Measurements from ENCODE around the gene LNX1. TPM values are rescaled to one million over a fixed set of nuclear protein-coding genes. Genes with fewer than 3 reads are reported as not detected.

LNX1 gene
- total and polyA plus RNA-seq, 2 experiments from 2014 or later = 6.7 to 9.4 TPM

- peak; percentile 40 for DNase-seq
- WGBS, 2 experiments (ENCODE audit: low coverage in 1 of 2, low lambda C conversion rate in 2 of 2, missing lambda C conversion rate in 2 of 2) = 64 to 76% methylated on average over 3 of the region's 3 CpGs
- H3K9ac ChIP-seq = no peak overlapping the region
Measured at GRCh38 chr4:53559021-53559620, 32.2 kb downstream of the LNX1 start.

GRCh38 chr4:53558065-53558801, 33.1 kb downstream of the LNX1 start:
- H3K4me3 ChIP-seq = peak overlapping the region; percentile 62
- H3K79me2 ChIP-seq (ENCODE audit: insufficient read depth) = 0 out of 2 replicates have a peak, but pooled peaks cover 9% of the 10 kb centered on the region
- H4K20me1 ChIP-seq (ENCODE audit: insufficient read depth) = no peaks in the 10 kb centered on the region
- peak overlapping the region; percentile 75 for H3K9ac ChIP-seq
- H3K4me2 ChIP-seq (ENCODE audit: unreplicated experiment) = peak overlapping the region; percentile 88
- in situ Hi-C loops (cut with MboI) = no loop called here
- peak overlapping the region; percentile 88 for H2AFZ ChIP-seq
- H3K27me3 ChIP-seq (replicated peaks; ENCODE audit: insufficient read depth) = no peaks in the 10 kb centered on the region
- TF ChIP-seq EZH2 (IDR thresholded peaks at IDR 0.05; ENCODE audit: insufficient read depth, poor library complexity, severe bottlenecking) (no peak), EZH2phosphoT487 (IDR thresholded peaks at IDR 0.05; ENCODE audit: insufficient read depth, low read depth) (no peak)
- H3K4me1 ChIP-seq (ENCODE audit: insufficient read depth) = peaks cover 41% of the 10 kb centered on the region
- 3 to 4% methylated on average over 12 of the region's 12 CpGs for WGBS, 2 experiments (ENCODE audit: low coverage in 1 of 2, low lambda C conversion rate in 2 of 2, missing lambda C conversion rate in 2 of 2)
- DNase-seq = peak; percentile 91
- no peaks in the 10 kb centered on the region for H3K9me3 ChIP-seq (ENCODE audit: low read depth)
- H3K9me2 ChIP-seq (ENCODE audit: insufficient read depth) = no peaks in the 10 kb centered on the region
- peak overlapping the region; percentile 84 for H3K27ac ChIP-seq
- peaks cover 29% of the 10 kb centered on the region for H3F3A ChIP-seq (ENCODE audit: insufficient read depth)
- no peaks in the 10 kb centered on the region for H3K36me3 ChIP-seq (ENCODE audit: low read depth)

More at GRCh38 chr4:53559021-53559620, 32.2 kb downstream of the LNX1 start:
- TF ChIP-seq EZH2 (IDR thresholded peaks at IDR 0.05; ENCODE audit: insufficient read depth, poor library complexity, severe bottlenecking) (no peak), EZH2phosphoT487 (IDR thresholded peaks at IDR 0.05; ENCODE audit: insufficient read depth, low read depth) (no peak)
- H2AFZ ChIP-seq = no peak overlapping the region
- H4K20me1 ChIP-seq (ENCODE audit: insufficient read depth) = no peaks in the 10 kb centered on the region
- H3K36me3 ChIP-seq (ENCODE audit: low read depth) = no peaks in the 10 kb centered on the region
- H3K4me1 ChIP-seq (ENCODE audit: insufficient read depth) = peaks cover 44% of the 10 kb centered on the region
- in situ Hi-C loops (cut with MboI) = no loop called here
- no peaks in the 10 kb centered on the region for H3K9me2 ChIP-seq (ENCODE audit: insufficient read depth)
- H3F3A ChIP-seq (ENCODE audit: insufficient read depth) = peaks cover 29% of the 10 kb centered on the region
- peak overlapping the region; percentile 84 for H3K27ac ChIP-seq
- no peaks in the 10 kb centered on the region for H3K9me3 ChIP-seq (ENCODE audit: low read depth)
- H3K27me3 ChIP-seq (replicated peaks; ENCODE audit: insufficient read depth) = no peaks in the 10 kb centered on the region
- H3K4me2 ChIP-seq (ENCODE audit: unreplicated experiment) = peak overlapping the region; percentile 88
- H3K79me2 ChIP-seq (ENCODE audit: insufficient read depth) = 0 out of 2 replicates have a peak, but pooled peaks cover 9% of the 10 kb centered on the region
- H3K4me3 ChIP-seq = 0 out of 2 replicates have a peak overlapping the region, but pooled peaks have one; percentile 62

DNA sequence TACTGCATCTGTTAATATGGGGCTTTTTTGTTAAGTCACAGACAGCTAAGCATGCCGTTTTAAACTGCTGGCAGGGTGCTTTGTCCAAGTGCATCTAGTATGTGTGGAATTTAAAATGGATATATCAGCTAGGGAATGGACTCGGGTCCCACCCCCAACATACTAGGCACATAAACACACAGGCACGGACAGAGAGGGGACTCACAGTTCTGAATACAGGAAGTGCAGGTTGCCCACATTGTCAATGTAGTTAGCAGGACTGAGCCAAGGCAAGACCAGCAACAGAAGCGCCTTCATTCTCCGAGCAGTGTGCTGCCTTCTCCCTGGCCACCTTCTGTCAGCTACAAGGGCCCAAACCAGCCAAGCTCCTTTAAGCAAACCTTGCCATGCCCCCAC, 33.6 kb downstream of the LNX1 start:
- Histone ChIP-seq H3K4me1 (ENCODE audit: insufficient read depth) (peaks cover 41% of the 10 kb centered on the region), H4K20me1 (ENCODE audit: insufficient read depth) (no peaks in the 10 kb centered on the region), H3K9ac (peak overlapping the region; percentile 75), H2AFZ (peak overlapping the region; percentile 88), H3K9me2 (ENCODE audit: insufficient read depth) (no peaks in the 10 kb centered on the region), H3K4me2 (ENCODE audit: unreplicated experiment) (peak overlapping the region; percentile 88), H3F3A (ENCODE audit: insufficient read depth) (peaks cover 29% of the 10 kb centered on the region), H3K36me3 (ENCODE audit: low read depth) (no peaks in the 10 kb centered on the region), H3K9me3 (ENCODE audit: low read depth) (no peaks in the 10 kb centered on the region), H3K27me3 (replicated peaks; ENCODE audit: insufficient read depth) (no peaks in the 10 kb centered on the region), H3K27ac (peak overlapping the region; percentile 84), H3K4me3 (peak overlapping the region; percentile 62), H3K79me2 (ENCODE audit: insufficient read depth) (0 out of 2 replicates have a peak, but pooled peaks cover 9% of the 10 kb centered on the region)
- in situ Hi-C loops (cut with MboI) = no loop called here
- TF ChIP-seq EZH2phosphoT487 (IDR thresholded peaks at IDR 0.05; ENCODE audit: insufficient read depth, low read depth) = no peak
- TF ChIP-seq EZH2 (IDR thresholded peaks at IDR 0.05; ENCODE audit: insufficient read depth, poor library complexity, severe bottlenecking) = no peak
- WGBS, 2 experiments (ENCODE audit: low coverage in 1 of 2, low lambda C conversion rate in 2 of 2, missing lambda C conversion rate in 2 of 2) = 8 to 9% methylated on average over 5 of the region's 5 CpGs
- peak; percentile 52 for DNase-seq

DNA sequence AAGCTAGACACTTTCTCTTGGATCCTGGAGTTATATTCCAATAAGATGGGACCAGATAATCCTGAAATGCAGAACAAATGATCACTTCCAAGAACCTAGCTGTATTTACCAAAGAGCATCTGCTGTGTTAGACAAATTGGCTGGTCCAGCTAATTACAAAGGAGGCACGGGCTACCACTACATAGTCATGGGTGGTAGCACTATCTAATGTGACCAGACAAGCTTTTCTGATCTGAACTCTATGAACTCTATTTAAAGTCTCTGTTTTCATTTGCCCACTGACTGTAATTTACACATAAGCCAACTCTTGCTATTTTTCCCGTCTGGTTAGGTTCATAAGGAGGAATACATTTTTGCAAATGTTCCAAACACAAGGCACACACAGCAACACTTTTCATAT, 34.6 kb downstream of the LNX1 start:
- no peaks in the 10 kb centered on the region for H3K27me3 ChIP-seq (replicated peaks; ENCODE audit: insufficient read depth)
- no peaks in the 10 kb centered on the region for H3K9me2 ChIP-seq (ENCODE audit: insufficient read depth)
- peak overlapping the region; percentile 62 for H3K4me3 ChIP-seq

More for the DNA sequence above, 34.6 kb downstream of the LNX1 start:
- no peaks in the 10 kb centered on the region for H4K20me1 ChIP-seq (ENCODE audit: insufficient read depth)
- peak overlapping the region; percentile 75 for H3K9ac ChIP-seq
- H3K4me2 ChIP-seq (ENCODE audit: unreplicated experiment) = peak overlapping the region; percentile 88
- 43 to 45% methylated on average over 2 of the region's 2 CpGs for WGBS, 2 experiments (ENCODE audit: low coverage in 1 of 2, low lambda C conversion rate in 2 of 2, missing lambda C conversion rate in 2 of 2)
- no peaks in the 10 kb centered on the region for H3K36me3 ChIP-seq (ENCODE audit: low read depth)
- 0 out of 2 replicates have a peak, but pooled peaks cover 9% of the 10 kb centered on the region for H3K79me2 ChIP-seq (ENCODE audit: insufficient read depth)
- no peak overlapping the region for H2AFZ ChIP-seq
- H3K27ac ChIP-seq = no peak overlapping the region
- no peaks in the 10 kb centered on the region for H3K9me3 ChIP-seq (ENCODE audit: low read depth)
- in situ Hi-C loops (cut with MboI) = no loop called here
- TF ChIP-seq EZH2phosphoT487 (IDR thresholded peaks at IDR 0.05; ENCODE audit: insufficient read depth, low read depth) (no peak), EZH2 (IDR thresholded peaks at IDR 0.05; ENCODE audit: insufficient read depth, poor library complexity, severe bottlenecking) (no peak)
- DNase-seq = no peak
- H3F3A ChIP-seq (ENCODE audit: insufficient read depth) = peaks cover 29% of the 10 kb centered on the region
- H3K4me1 ChIP-seq (ENCODE audit: insufficient read depth) = peaks cover 50% of the 10 kb centered on the region
